Measurements from ENCODE around the gene MSH5. TPM values are rescaled to one million over a fixed set of nuclear protein-coding genes. Genes with fewer than 3 reads are reported as not detected.

The MSH5 gene
- total RNA-seq, 1 experiment from 2014 or later: 90.4 TPM

- no peak for ATAC-seq
- no peak overlapping the region for H3K27ac ChIP-seq (ENCODE audit: low read depth, low read length)
- POLR2A ChIA-PET: no interaction called here
- H3K9me3 ChIP-seq (ENCODE audit: control insufficient read depth in 1 of 2, insufficient read depth in 1 of 2, low read depth in 1 of 2, low read length in 2 of 2): no peaks in the 10 kb centered on the region
- BruUV-seq (replicated peaks): no TSS peak
- no peak overlapping the region for H3K9ac ChIP-seq (ENCODE audit: low read length)
- peaks cover 3 to 34% of the 10 kb centered on the region in 2 experiments; a peak in 2 of 4 replicates for H3K36me3 ChIP-seq (ENCODE audit: control insufficient read depth in 1 of 2, insufficient read depth in 2 of 2, low read length in 2 of 2)
- H2AFZ ChIP-seq (ENCODE audit: low read depth, low read length, poor library complexity, severe bottlenecking): no peak overlapping the region
- DNase-seq (ENCODE audit: low read depth, low spot score): no peak
- no peaks in the 10 kb centered on the region for H3K27me3 ChIP-seq (ENCODE audit: insufficient read depth, low read length)
- H3K9me2 ChIP-seq (ENCODE audit: insufficient read depth): no peaks in the 10 kb centered on the region
- H3K4me1 ChIP-seq (ENCODE audit: control insufficient read depth in 1 of 2, insufficient read depth in 2 of 2, low read length in 2 of 2): peaks cover 7 to 18% of the 10 kb centered on the region in 2 experiments; a peak in 3 of 4 replicates
- RAD21 ChIA-PET (ENCODE audit: low non-redundant PET in 1 of 2, low total read pairs in 2 of 2, uncharacterized antibody in 2 of 2, unreplicated experiment in 2 of 2): no interaction called here
- no peaks in the 10 kb centered on the region for H3K79me2 ChIP-seq (ENCODE audit: insufficient read depth, low read length)
- H4K20me1 ChIP-seq (ENCODE audit: insufficient read depth): no peaks in the 10 kb centered on the region
- intact Hi-C loops (cut with micrococcal nuclease): no loop called here
- CTCF ChIA-PET: interaction anchor here (1.4 kb wide), 1 partner anchor 9 kb away, joined by 6 read pairs; no protein-coding TSS in a partner anchor
- no peak overlapping the region for H3K4me2 ChIP-seq (ENCODE audit: low read length)
- H3K4me3 ChIP-seq (replicated peaks in 1 of 2; ENCODE audit: low read depth in 1 of 2, low read length in 2 of 2): no peak overlapping the region
- TF ChIP-seq ELF1 (IDR thresholded peaks at IDR 0.05; ENCODE audit: borderline replicate concordance, low read depth) (no peak), REST (IDR thresholded peaks at IDR 0.05; ENCODE audit: low read depth) (no peak), TCF7L2 (IDR thresholded peaks at IDR 0.05; ENCODE audit: borderline replicate concordance, extremely low read depth, insufficient read depth, insufficient read length) (no peak), CEBPB (IDR thresholded peaks at IDR 0.05; ENCODE audit: low read depth) (no peak), POLR2AphosphoS5 (IDR thresholded peaks at IDR 0.05; ENCODE audit: low read depth, low read length) (no peak), EZH2 (IDR thresholded peaks at IDR 0.05) (no peak), MAX (IDR thresholded peaks at IDR 0.05) (no peak), EZH2phosphoT487 (IDR thresholded peaks at IDR 0.05; ENCODE audit: borderline replicate concordance) (no peak)
Measured at GRCh38 chr6:31761343-31761742, 21.5 kb downstream of the MSH5 start.

Data from HCT116 (cell line).